DMS153 treated with DMSO at 0.1 percent for 48 hours (cell line): ENCODE results near the gene MED7.
A peak's percentile ranks its signal among the peaks of the same experiment; 100 is the strongest.
"Not testable (repeated sequence)": the region's sequence is repeated elsewhere in the genome, so short reads cannot be mapped to it uniquely, and the experiment has no call there.

ENCODE experiments used
- DNase-seq: peaks from one replicate; lab custom pipeline; 2025; ENCODE audit not compliant: unreplicated experiment; lab: John Stamatoyannopoulos, UW

MED7 gene

DNA sequence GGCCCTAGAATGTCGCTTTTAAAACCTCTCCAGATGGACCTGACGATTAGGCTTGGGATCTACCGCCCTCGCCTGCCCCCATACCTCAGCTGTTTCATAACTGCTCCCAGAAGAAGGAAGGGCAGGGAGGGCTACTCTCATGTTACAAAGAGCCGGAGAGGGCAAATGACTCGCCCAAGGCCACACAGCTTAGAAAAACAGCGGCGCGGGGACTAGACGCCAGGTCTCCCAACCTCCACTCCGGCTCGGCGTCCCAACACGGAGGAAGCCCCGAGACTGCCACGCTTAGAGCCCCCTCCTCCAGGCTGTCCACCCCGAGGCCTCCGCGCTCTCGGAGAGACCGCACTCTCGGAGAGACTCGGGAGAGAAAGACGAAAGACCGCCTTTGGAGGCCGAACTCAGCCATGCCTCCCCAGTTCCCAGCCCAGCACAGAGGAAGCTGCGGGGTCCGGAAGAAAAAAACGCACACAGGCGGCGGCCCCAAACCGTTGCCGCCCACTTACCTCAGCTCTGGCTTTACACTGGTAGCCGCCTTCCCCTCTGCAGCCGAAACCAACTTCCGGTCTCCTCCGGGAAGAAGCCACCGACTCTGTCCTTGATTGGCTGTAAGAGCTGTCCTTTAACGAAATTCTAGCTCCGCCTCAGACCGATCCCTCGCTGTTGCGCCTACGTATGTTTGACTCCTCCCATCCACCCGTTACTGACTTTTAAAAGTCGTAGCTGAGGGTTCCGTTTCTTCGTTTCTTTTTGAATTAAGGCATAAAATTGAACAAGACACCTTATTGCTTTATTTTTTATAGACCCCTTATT is at the start of gene MED7:
TSS of gene MED7 (minus strand) at position 549 of the 810 bp plus-strand sequence. CDS start 3,434 bp downstream, outside the sequence.
- DNase-seq, result peak; percentile 82

GRCh38 chr5:157189223-157189622 is 46.6 kb upstream of the MED7 start:
- no peak for DNase-seq

DNA sequence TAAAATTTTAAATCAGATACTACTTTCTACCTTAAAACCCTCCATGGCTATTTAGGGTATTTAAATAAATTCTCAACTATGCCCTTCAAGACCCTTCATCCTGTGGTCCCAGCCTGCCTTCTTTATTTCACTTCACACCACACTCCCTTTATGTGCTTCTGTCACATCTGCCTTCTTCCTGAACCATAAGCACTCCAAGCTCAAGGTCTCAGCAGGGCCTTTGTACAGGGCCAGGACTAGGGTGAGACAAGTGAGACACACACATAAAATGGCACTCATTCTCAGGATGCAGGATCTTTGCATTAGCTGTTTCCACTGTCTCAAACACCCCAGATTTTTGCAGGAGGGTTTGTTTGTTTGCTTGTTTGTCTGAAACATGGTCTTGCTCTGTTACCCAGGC is 45.6 kb upstream of the MED7 start:
- no peak for DNase-seq

- no peak for DNase-seq
Observed at GRCh38 chr5:157187046-157187754, 44.5 kb upstream of the MED7 start.

- no peak for DNase-seq
Observed at GRCh38 chr5:157186309-157187045, 43.8 kb upstream of the MED7 start.

GRCh38 chr5:157185122-157185521 is 42.5 kb upstream of the MED7 start:
- DNase-seq, result not testable (repeated sequence)

DNA sequence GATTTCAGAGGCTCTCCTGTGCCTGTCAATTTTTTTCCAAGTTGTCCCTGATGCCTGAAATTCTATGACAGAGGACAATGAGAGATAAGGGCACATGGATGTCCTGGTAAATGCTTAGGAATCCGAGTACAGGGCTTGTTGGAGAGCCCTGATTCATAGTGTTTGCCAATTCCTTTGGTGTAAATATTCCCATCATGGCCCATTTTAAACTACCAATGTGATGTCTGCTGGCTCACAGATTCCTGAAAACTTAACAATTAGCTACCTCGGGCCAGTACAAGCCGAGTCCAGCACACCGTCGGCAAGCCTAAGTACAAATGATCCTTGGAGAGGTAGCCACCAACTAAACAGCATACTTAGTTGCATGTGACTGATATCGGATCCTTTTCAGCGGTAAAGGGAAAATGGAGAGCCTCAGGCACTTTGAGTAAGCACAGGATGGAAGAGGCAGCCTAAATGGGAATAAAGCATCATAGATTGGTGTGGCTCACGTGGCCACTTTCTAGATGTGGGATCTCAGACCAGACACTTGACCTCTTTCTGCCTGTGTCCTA is 41.5 kb upstream of the MED7 start:
- DNase-seq, result no peak

GRCh38 chr5:157182143-157182757 is 39.6 kb upstream of the MED7 start:
- DNase-seq, result no peak

GRCh38 chr5:157180374-157181264 is 38.0 kb upstream of the MED7 start, which contains the start of gene ITK:
ITK (plus strand) TSS chr5:157180840; CDS start chr5:157180978, 138 bp downstream.
- no peak for DNase-seq

GRCh38 chr5:157178966-157179365 is 36.3 kb upstream of the MED7 start:
- DNase-seq, result no peak

DNA sequence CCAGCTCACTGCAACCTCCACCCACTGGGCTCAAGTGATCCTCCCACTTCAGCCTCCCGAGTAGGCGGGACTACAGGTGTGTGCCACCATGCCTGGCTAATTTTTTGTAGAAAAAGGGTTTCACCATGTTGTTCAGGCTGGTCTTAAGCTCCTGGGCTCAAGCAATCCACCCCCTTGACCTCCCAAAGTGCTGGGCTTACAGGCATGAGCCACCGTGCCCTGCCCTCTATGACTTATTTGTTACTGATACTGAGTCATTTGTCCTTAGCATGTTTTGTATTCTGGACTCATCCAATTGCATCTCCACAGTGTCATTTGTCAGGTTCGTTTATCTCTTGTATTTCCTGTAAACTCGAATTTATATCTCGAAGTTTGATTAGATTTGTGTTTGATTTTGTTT is 35.3 kb upstream of the MED7 start:
- no peak for DNase-seq

- no peak for DNase-seq
Observed at GRCh38 chr5:157175071-157175612, 32.5 kb upstream of the MED7 start.

GRCh38 chr5:157172403-157172802 is 29.7 kb upstream of the MED7 start:
- no peak for DNase-seq

DNA sequence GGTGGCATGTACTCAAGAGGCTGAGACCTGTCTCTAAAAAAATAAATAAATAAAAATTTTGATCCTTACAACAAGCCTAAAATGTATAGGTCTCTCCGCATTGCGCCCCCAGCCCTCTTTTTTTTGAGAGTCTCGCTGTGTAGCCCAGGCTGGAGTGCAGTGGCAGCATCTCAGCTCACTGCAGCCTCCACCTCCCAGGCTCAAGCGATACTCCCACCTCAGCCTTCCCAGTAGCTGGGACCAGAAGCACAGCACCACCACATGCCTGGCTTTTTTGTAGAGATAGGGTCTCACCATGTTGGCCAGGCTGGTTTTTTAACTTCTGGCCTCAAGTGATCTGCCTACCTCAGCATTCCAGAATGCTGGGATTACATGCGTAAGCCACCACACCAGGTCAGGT is 25.6 kb upstream of the MED7 start:
- DNase-seq, result no peak

- no peak for DNase-seq
Observed at GRCh38 chr5:157167214-157167621, 24.6 kb upstream of the MED7 start.

- DNase-seq, result no peak
Observed at GRCh38 chr5:157166214-157167213, 23.8 kb upstream of the MED7 start, which contains the start of gene GARIN3. GARIN3 (minus strand) TSS chr5:157166264; CDS start chr5:157166168, 96 bp downstream.

DNA sequence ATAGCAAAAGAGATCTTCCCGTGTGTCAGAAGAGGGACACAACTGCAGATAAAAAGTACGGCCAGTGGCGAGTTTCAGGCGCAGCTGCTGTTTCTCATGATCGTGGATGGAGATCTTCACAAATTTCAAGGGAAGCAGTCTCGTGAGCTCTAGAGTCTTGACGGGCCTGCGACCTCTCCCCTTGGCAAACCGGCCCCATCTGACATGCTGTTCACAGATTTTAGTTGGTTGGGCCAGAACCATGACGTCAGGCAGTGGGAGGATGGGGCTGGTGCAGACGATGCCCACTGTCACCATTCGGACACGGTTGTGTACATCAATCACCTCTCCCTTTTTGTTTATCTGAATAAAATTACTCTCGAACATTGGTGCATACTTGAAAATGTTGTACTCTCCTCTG is 23.0 kb upstream of the MED7 start:
- DNase-seq, result no peak

- no peak for DNase-seq
Observed at GRCh38 chr5:157165261-157165660, 22.6 kb upstream of the MED7 start.
